Activated CD4-positive, alpha-beta T cell treated with anti-CD3 and anti-CD28 coated beads, Interleukin-2, amount 50 U/mL, for 24 hours (primary cell): ENCODE results near the gene LRG1.
"Not testable (repeated sequence)": the region's sequence is repeated elsewhere in the genome, so short reads cannot be mapped to it uniquely, and the experiment has no call there.

Experiments
- DNase-seq, 2 donors: peaks; one replicate each; pipeline ENCODE4 v3.0.0-alpha.2; 2020; ENCODE audit warnings: low read depth in 1 of 2, low spot score in 1 of 2

Gene LRG1

GRCh38 chr19:4575267-4576015 lies 35.6 kb upstream of the LRG1 start:
- DNase-seq = no peak

- no peak for DNase-seq
Measured at GRCh38 chr19:4573682-4574081, 33.8 kb upstream of the LRG1 start.

- DNase-seq = no peak
Measured at GRCh38 chr19:4571305-4571917, 31.6 kb upstream of the LRG1 start.

GRCh38 chr19:4570916-4571304 lies 31.1 kb upstream of the LRG1 start:
- DNase-seq = no peak

GRCh38 chr19:4570402-4570801 lies 30.6 kb upstream of the LRG1 start:
- no peak for DNase-seq

- no peak for DNase-seq
Measured at GRCh38 chr19:4568886-4569285, 29.1 kb upstream of the LRG1 start.

GRCh38 chr19:4567584-4568071 lies 27.8 kb upstream of the LRG1 start:
- peak in 1 of 2 donors; percentile 36 for DNase-seq

GRCh38 chr19:4566402-4567051 lies 26.7 kb upstream of the LRG1 start:
- no peak for DNase-seq

- not testable (repeated sequence) for DNase-seq
Measured at GRCh38 chr19:4563562-4563961, 23.7 kb upstream of the LRG1 start.

GRCh38 chr19:4562085-4562484 lies 22.2 kb upstream of the LRG1 start:
- DNase-seq = not testable (repeated sequence)

- no peak for DNase-seq
Measured at GRCh38 chr19:4559569-4559968, 19.7 kb upstream of the LRG1 start, which contains the start of gene SEMA6B. SEMA6B (minus strand) TSS chr19:4559684; CDS start chr19:4558457, 1,227 bp downstream.

- no peak for DNase-seq
Measured at GRCh38 chr19:4557971-4558941, 18.4 kb upstream of the LRG1 start.

- DNase-seq = no peak
Measured at GRCh38 chr19:4557144-4557970, 17.5 kb upstream of the LRG1 start.

- DNase-seq = no peak
Measured at GRCh38 chr19:4556597-4557127, 16.8 kb upstream of the LRG1 start.

GRCh38 chr19:4555657-4556561 lies 16.1 kb upstream of the LRG1 start:
- DNase-seq = no peak

GRCh38 chr19:4554717-4555116 lies 14.9 kb upstream of the LRG1 start:
- no peak for DNase-seq

GRCh38 chr19:4553775-4554174 lies 13.9 kb upstream of the LRG1 start:
- no peak for DNase-seq

GRCh38 chr19:4553092-4553695 lies 13.4 kb upstream of the LRG1 start:
- DNase-seq = no peak

- no peak for DNase-seq
Measured at GRCh38 chr19:4552525-4552819, 12.6 kb upstream of the LRG1 start.
